Stomach (tissue), 9 donors: Measurements from ENCODE around the gene TMEM123. TPM values are rescaled to one million over a fixed set of nuclear protein-coding genes. Genes with fewer than 3 reads are reported as not detected.

Experiments
- DNase-seq, 2 donors: peaks; one replicate each; pipeline versions ENCODE4 v3.0.0 to v3.0.0-alpha.2; 2013 to 2019
- H3K27ac ChIP-seq, 5 donors: fragments of 200-600 bp in 4 of 5; sonication (generic) in 4 of 5; one replicate each; pipeline ENCODE4 v1.5.1; 2013 to 2019; ENCODE audit warnings: mild to moderate bottlenecking in 1 of 5, moderate library complexity in 1 of 5
- H3K27me3 ChIP-seq, 3 donors: fragments of 200-600 bp; sonication (generic); one replicate each; pipeline ENCODE4 v1.5.1; 2017 to 2019; ENCODE audit warnings: mixed run types in 1 of 3
- H3K36me3 ChIP-seq, 4 donors: fragments of 200-600 bp; sonication (generic); 1 replicate in 3 of 4; 2 replicates in 1 of 4; pipeline ENCODE4 v1.5.1; 2016 to 2019
- H3K4me1 ChIP-seq, 4 donors: fragments of 200-600 bp; sonication (generic); one replicate each; pipeline ENCODE4 v1.5.1; 2016 to 2019
- H3K4me3 ChIP-seq, 4 donors: fragments of 200-600 bp; sonication (generic) in 3 of 4; one replicate each; pipeline ENCODE4 v1.5.1; 2016 to 2019; ENCODE audit warnings: mild to moderate bottlenecking in 1 of 4
- H3K9me3 ChIP-seq, 4 donors: fragments of 200-600 bp; sonication (generic); one replicate each; pipeline ENCODE4 v1.5.1; 2016 to 2019
- CTCF ChIP-seq, 7 experiments: fragments of 450-650 bp in 4 of 7; fragments of 200-600 bp in 3 of 7; sonication (generic) in 3 of 7; IDR thresholded peaks; one replicate each; pipeline ENCODE4 v1.5.1; 2016 to 2019; ENCODE audit warnings: antibody characterized with exemption in 7 of 7, control low read depth in 2 of 7, mild to moderate bottlenecking in 1 of 7
- EP300 ChIP-seq: sonication (generic); formaldehyde crosslinking; IDR thresholded peaks from one replicate; pipeline ENCODE4 v1.6.1; 2017; ENCODE audit warnings: antibody characterized with exemption
- POLR2A ChIP-seq, 4 donors: fragments of 450-650 bp; IDR thresholded peaks; one replicate each; pipeline ENCODE4 v1.6.1; 2016; ENCODE audit warnings: antibody characterized with exemption in 4 of 4, control low read depth in 2 of 4, mild to moderate bottlenecking in 1 of 4, moderate library complexity in 1 of 4
- POLR2AphosphoS5 ChIP-seq, 3 donors: sonication (generic); formaldehyde crosslinking; IDR thresholded peaks; one replicate each; pipeline ENCODE4 v1.6.1; 2016; ENCODE audit warnings: antibody characterized with exemption in 3 of 3
- WGBS, 5 donors: extraction: QIAGEN DNeasy Blood & Tissue Kit in 3 of 5; methylation state at CpG; one replicate each; pipeline versions ENCODE4 v1.1.5 to v1.1.7; 2013 to 2018; 5-methylcytosine and 5-hydroxymethylcytosine counted together
- intact Hi-C: fragments of 100-400 bp; cut with DNase I; formaldehyde crosslinking; loops from one replicate; pipeline ENCODE4 v1.15.1; 2023; ENCODE audit warnings: low total_unique reads
- polyA plus RNA-seq, 3 donors: library from polyadenylated mRNA; stranded (reverse); fragments of 200-250 nt; gene quantifications; one replicate each; pipeline ENCODE4 v1.2.3, GENCODE V29; 2013
- total RNA-seq, 5 donors: library from RNA; depleted of rRNA; stranded (reverse); fragments of >200 nt; gene quantifications; one replicate each; pipeline versions ENCODE4 v1.1.0 to v1.2.3, GENCODE V29; 2014 to 2016
- donor health status: healthy with polysubstance abuse.
- donor health status: Bipolar disorder and iron deficiency.
- donor health status: healthy.

The TMEM123 gene
- total and polyA plus RNA-seq, 8 donors: 16.2 to 226 (median 51.6) TPM

GRCh38 chr11:102364991-102365390 lies 87.6 kb downstream of the TMEM123 start:
- H3K4me3 ChIP-seq: no peak overlapping the region
- H3K9me3 ChIP-seq: no peaks in the 10 kb centered on the region
- WGBS, 5 donors: 68 to 89% (median 84%) methylated on average over 1 of the region's 1 CpG
- no peaks in the 10 kb centered on the region for H3K27me3 ChIP-seq
- TF ChIP-seq POLR2AphosphoS5 (IDR thresholded peaks at IDR 0.05) (no peak), CTCF (IDR thresholded peaks at IDR 0.05) (no peak), POLR2A (IDR thresholded peaks at IDR 0.05) (no peak), EP300 (no peak)
- peaks cover 39 to 88% (median 78%) of the 10 kb centered on the region in 4 donors for H3K36me3 ChIP-seq
- intact Hi-C loops: no loop called here
- DNase-seq: no peak
- peaks cover 0 to 28% (median 6%) of the 10 kb centered on the region in 4 donors for H3K4me1 ChIP-seq
- H3K27ac ChIP-seq: no peak overlapping the region

GRCh38 chr11:102361086-102362031 lies 91.2 kb downstream of the TMEM123 start:
- Histone ChIP-seq H3K4me1 (peaks cover 0 to 15% (median 2%) of the 10 kb centered on the region in 4 donors), H3K9me3 (no peaks in the 10 kb centered on the region), H3K36me3 (peaks cover 29 to 84% (median 70%) of the 10 kb centered on the region in 4 donors), H3K27me3 (no peaks in the 10 kb centered on the region), H3K4me3 (no peak overlapping the region), H3K27ac (no peak overlapping the region)
- no peak for TF ChIP-seq POLR2A (IDR thresholded peaks at IDR 0.05)
- TF ChIP-seq EP300: no peak
- no peak for TF ChIP-seq POLR2AphosphoS5 (IDR thresholded peaks at IDR 0.05)
- no peak for TF ChIP-seq CTCF (IDR thresholded peaks at IDR 0.05)
- 91 to 96% (median 94%) methylated on average over 3 to 5 of the region's 5 CpGs for WGBS, 5 donors
- DNase-seq: peak in 1 of 2 donors; percentile 33
- intact Hi-C loops: no loop called here

GRCh38 chr11:102360681-102361080 lies 91.9 kb downstream of the TMEM123 start:
- Histone ChIP-seq H3K36me3 (peaks cover 23 to 78% (median 65%) of the 10 kb centered on the region in 4 donors), H3K27me3 (no peaks in the 10 kb centered on the region), H3K27ac (no peak overlapping the region), H3K4me1 (peaks cover 0 to 15% (median 2%) of the 10 kb centered on the region in 4 donors), H3K4me3 (no peak overlapping the region), H3K9me3 (no peaks in the 10 kb centered on the region)
- TF ChIP-seq CTCF (IDR thresholded peaks at IDR 0.05): no peak
- WGBS, 5 donors: 62 to 81% (median 66%) methylated on average over 3 of the region's 3 CpGs
- intact Hi-C loops: no loop called here
- no peak for DNase-seq

GRCh38 chr11:102359372-102359771 lies 93.2 kb downstream of the TMEM123 start:
- intact Hi-C loops: no loop called here
- H3K27me3 ChIP-seq: no peaks in the 10 kb centered on the region
- no peak overlapping the region for H3K27ac ChIP-seq
- no peak for TF ChIP-seq POLR2A (IDR thresholded peaks at IDR 0.05)
- no peak for TF ChIP-seq POLR2AphosphoS5 (IDR thresholded peaks at IDR 0.05)
- TF ChIP-seq CTCF (IDR thresholded peaks at IDR 0.05): no peak
- TF ChIP-seq EP300: no peak
- DNase-seq: peak in 1 of 2 donors; percentile 13
- WGBS, 5 donors: 65 to 98% (median 81%) methylated on average over 3 of the region's 3 CpGs
- H3K4me3 ChIP-seq: no peak overlapping the region
- peaks cover 0 to 18% (median 1%) of the 10 kb centered on the region in 4 donors for H3K4me1 ChIP-seq
- H3K9me3 ChIP-seq: no peaks in the 10 kb centered on the region
- H3K36me3 ChIP-seq: peaks cover 21 to 65% (median 52%) of the 10 kb centered on the region in 4 donors
